NCI-H69 (cell line): Measurements from ENCODE around the gene TRIP12.

ENCODE experiments used
- DNase-seq: peaks from one replicate; lab custom pipeline; 2025; lab: John Stamatoyannopoulos, UW

TRIP12 gene

DNA sequence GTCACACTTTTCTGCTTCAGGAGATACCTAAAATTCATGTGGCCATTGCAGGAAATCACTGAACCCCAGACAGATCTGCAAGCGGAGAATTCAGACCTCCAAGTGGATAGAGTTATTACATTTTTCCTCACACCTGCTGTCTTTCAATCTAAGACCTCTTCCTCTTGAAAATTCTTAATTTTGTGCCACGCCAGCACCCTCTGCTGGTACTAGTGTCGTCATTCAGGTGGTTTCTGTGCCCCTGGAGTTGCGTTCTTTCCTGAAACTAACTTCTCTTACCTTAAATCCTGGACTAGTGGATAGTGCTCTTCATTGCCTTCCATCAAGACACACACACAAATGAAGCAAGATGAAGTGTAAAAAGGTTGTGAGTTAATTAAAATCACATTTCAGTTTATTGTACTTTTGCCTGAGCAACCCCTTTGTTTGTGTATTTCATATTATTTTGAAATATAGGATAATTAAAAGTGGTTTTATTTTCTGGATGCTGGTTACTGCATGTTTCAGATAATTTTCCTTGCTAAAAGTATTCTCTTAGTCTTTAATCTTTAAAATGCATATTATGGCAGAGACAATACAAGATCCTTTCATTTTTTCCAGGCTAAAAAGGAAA lies 205.8 kb downstream of the TRIP12 start:
- peak; percentile 61 for DNase-seq

DNA sequence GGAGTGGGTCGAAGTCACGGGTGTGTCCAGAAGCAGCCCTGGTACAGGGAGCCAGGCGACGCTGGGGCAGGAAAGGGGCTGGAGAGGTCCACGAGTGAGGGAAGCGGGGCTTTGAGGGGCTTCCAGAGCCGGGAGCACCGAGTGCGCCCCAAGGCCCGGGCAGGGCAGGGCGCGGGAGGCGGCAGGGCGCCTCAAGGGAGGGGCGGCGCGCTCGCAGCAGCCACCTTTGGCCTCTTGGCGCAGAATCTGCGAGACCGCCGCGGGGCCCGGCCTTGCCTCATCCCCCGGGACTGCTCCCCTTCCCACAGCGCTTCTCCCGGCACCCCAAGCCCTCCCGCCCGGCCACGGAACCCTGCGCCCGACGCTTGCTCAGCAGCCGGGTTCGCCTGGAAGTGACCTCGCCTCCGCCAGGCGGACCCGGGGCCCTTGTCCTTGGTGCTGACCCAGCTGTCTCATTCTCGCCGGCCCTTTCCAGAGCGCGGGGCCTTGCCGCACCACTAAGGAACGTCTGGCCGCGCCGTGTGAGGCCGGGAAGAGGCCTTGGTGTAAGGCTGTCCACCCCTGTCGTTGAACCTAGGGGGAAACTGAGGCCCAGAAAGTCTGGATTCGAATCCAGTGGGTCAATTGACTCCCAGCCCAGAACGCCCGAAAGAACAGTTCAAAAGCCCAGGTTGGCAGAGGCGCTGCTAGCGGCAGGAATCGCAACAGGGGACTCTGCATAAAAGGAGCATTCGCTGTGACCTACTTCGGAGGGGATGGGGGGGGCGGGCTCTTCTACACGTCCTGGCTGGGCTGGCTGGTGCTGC lies 206.9 kb downstream of the TRIP12 start:
- peak; percentile 47 for DNase-seq

DNA sequence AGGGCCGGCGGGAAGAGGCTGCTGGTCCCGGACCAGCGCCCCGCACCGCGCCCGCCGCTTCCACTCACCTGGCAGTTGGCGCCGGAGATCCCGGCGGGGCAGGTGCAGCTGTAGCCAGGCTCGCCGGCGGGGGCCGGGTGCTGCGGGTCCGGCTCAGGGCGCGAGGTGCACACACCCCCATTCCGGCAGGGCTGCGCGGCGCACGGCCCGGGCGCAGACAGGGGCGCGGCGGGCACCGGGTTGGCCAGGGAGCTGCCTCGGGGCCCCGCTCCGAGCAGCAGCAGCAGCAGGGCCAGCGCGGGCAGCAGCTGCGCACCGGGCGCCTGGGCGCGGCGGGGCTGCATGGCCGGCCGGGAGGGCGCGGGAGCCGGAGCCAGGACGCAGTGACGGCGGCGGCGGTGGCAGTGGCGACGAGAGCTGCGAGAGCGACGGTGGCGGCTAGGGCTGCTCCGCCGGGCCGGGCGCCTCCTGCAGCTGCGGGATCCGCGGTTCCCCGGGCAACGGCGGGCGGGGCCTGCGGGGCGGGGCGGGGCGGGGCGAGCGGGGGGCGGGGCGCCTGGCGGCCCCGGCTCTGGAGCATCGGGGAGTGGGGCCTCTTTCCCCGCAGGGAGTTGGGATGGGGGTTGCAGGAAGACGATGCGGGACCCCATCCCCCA lies 207.6 kb downstream of the TRIP12 start, which contains the start of gene DNER:
Gene DNER, minus strand, starts transcription at position 476 of the 656 bp plus-strand sequence. Its CDS starts 132 bp downstream, at position 344.
- peak; percentile 58 for DNase-seq
